GM20000 (cell line): ENCODE data around the gene CD226.
"Not testable (repeated sequence)": the region's sequence is repeated elsewhere in the genome, so short reads cannot be mapped to it uniquely, and the experiment has no call there.

Experiments used
- DNase-seq: peaks from one replicate; pipeline ENCODE4 v3.0.0; 2012; ENCODE audit warnings: low spot score
- CTCF ChIP-seq: IDR thresholded peaks from 2 replicates; pipeline ENCODE4 v1.5.1; 2012; ENCODE audit warnings: mild to moderate bottlenecking, control low read depth; ENCODE audit errors: extremely low read depth, missing control alignments

CD226 gene

GRCh38 chr18:69935319-69936190 is 12.1 kb downstream of the CD226 start:
- peak; percentile 24 for DNase-seq
- no peak for TF ChIP-seq CTCF

- no peak for TF ChIP-seq CTCF
Observed at GRCh38 chr18:69934601-69935265, 12.9 kb downstream of the CD226 start.

GRCh38 chr18:69929041-69929774 is 18.5 kb downstream of the CD226 start:
- no peak for TF ChIP-seq CTCF
- no peak for DNase-seq

More at GRCh38 chr18:69934601-69935265, 12.9 kb downstream of the CD226 start:
- DNase-seq: no peak

- no peak for DNase-seq
- no peak for TF ChIP-seq CTCF
Observed at GRCh38 chr18:69916412-69916811, 31.3 kb downstream of the CD226 start.

GRCh38 chr18:69908838-69909237 is 38.8 kb downstream of the CD226 start:
- DNase-seq: no peak
- TF ChIP-seq CTCF: no peak

- no peak for DNase-seq
- TF ChIP-seq CTCF: no peak
Observed at GRCh38 chr18:69906765-69907164, 40.9 kb downstream of the CD226 start.

- no peak for TF ChIP-seq CTCF
- no peak for DNase-seq
Observed at GRCh38 chr18:69900941-69901340, 46.7 kb downstream of the CD226 start.

GRCh38 chr18:69899154-69899923 is 48.3 kb downstream of the CD226 start:
- not testable (repeated sequence) for DNase-seq
